ENCODE results near the gene PHF5A. TPM values are rescaled to one million over a fixed set of nuclear protein-coding genes. Genes with fewer than 3 reads are reported as not detected.

The PHF5A gene
- total RNA-seq, result 31.3 and 33.6 TPM in 2 replicates

GRCh38 chr22:41468381-41469217, at the start of gene PHF5A, which contains the start of gene ACO2:
TSS of gene PHF5A (minus strand) at chr22:41468692. CDS start at chr22:41468653, 39 bp downstream.
TSS of gene ACO2 (plus strand) at chr22:41469117. CDS start at chr22:41469147, 30 bp downstream.

DNA sequence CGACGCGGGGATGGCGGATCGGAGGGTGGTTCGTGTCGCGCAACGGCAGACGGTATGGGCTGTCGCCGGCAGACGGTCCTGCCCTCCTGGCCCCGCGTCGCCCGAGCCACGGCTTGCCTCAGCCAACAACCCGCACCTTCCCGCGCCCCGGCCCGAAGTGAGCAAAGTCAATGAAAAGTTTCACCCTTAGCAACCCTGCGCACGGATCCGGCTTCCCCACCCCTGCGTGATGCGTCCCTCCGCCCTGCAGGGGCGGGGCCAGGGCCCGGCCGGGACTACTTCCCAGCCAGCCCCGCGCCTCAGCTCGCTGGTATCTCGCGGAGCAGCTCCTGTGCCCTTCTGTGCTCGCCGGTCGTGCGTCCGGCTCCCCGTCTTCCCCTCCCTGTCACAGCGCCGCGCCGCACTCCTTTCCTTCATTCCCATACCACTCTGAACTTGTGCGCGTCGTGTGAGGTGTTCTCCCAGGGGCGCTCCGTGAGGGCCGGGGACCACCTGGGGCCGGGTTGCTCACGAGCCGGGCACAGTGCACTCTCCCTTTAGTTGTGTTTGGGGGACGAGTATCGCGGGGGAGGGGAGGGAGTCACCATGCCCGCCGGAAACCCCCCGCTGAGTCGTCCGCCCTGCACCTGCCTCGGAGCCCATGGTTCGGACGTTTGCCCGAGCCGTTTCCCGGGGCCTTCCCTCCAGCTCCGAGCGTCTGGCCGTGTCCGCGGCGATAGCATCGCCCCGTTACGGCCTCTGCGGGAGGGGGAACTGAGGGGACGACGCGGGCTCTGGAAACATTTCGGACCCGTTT, 21.7 kb downstream of the PHF5A start, which contains the start of gene TOB2:
TOB2 (minus strand) TSS at position 163 of the 796 bp plus-strand sequence. CDS start 9,456 bp downstream, outside the sequence.

Other genes with a start within 250 kb of the PHF5A start
- gene CHADL, start 227.8 kb downstream of the PHF5A start, total RNA-seq, result 0.78 and 1.5 TPM in 2 replicates
- 41.6 and 57.7 TPM in 2 replicates for gene RANGAP1, start 182.5 kb downstream of the PHF5A start, total RNA-seq
- gene ZC3H7B, start 167.2 kb downstream of the PHF5A start, total RNA-seq, result 48.1 and 52.4 TPM in 2 replicates
- 9.5 and 10.6 TPM in 2 replicates for gene TEF, start 86.8 kb downstream of the PHF5A start, total RNA-seq
- gene TOB2, start 21.9 kb downstream of the PHF5A start, total RNA-seq, result 31.6 and 35.6 TPM in 2 replicates
- 46.8 and 52.7 TPM in 2 replicates for gene ACO2, start 425 bp upstream of the PHF5A start, total RNA-seq
- gene POLR3H, start 75.8 kb upstream of the PHF5A start, total RNA-seq, result 19.1 and 21.7 TPM in 2 replicates
- 0.91 and 1.8 TPM in 2 replicates for gene CSDC2, start 92.3 kb upstream of the PHF5A start, total RNA-seq
- gene PMM1, start 121.1 kb upstream of the PHF5A start, total RNA-seq, result 21.0 and 26.8 TPM in 2 replicates
- gene DESI1, start 152.4 kb upstream of the PHF5A start, total RNA-seq, result 22.1 and 22.5 TPM in 2 replicates
- 280 and 286 TPM in 2 replicates for gene XRCC6, start 152.6 kb upstream of the PHF5A start, total RNA-seq
- 55.6 and 60.0 TPM in 2 replicates for gene SNU13, start 220.2 kb upstream of the PHF5A start, total RNA-seq
- 2.5 and 3.2 TPM in 2 replicates for gene MEI1, start 230.8 kb upstream of the PHF5A start, total RNA-seq